ENCODE data around the gene TAF11L14. TPM values are rescaled to one million over a fixed set of nuclear protein-coding genes. Genes with fewer than 3 reads are reported as not detected.
"Not testable (repeated sequence)": the region's sequence is repeated elsewhere in the genome, so short reads cannot be mapped to it uniquely, and the experiment has no call there.

Gene TAF11L14
- total RNA-seq, 1 donor from 2014 or later, result not detected

DNA sequence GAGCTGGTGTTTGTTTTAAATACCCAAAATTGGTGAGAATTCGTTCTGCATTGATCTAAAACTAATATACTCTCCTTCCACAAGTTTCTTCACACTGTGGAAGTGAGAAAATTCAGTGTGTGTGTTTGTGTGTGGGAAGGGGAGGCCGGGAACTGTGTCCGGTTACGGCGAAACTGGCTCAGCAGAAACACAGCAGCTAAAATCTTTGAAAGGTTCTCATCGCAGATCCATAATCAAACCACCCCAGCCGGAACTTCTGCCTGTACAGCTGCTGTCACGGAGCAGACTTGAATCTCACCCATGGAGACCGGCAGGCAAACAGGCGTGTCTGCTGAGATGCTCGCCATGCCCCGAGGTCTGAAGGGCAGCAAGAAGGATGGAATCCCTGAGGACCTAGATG lies 2.5 kb upstream of the TAF11L14 start, which contains the start of gene TAF11L13:
TSS of gene TAF11L13 (plus strand) at position 301 of the 400 bp plus-strand sequence.
- H3K36me3 Mint-ChIP-seq (ENCODE audit: low read depth); H3K4me3 Mint-ChIP-seq; H3K27me3 Mint-ChIP-seq (ENCODE audit: insufficient read depth); H3K4me1 Mint-ChIP-seq (ENCODE audit: low read depth); intact Hi-C loops (cut with micrococcal nuclease); DNase-seq (ENCODE audit: low spot score); H3K27ac Mint-ChIP-seq: not testable (repeated sequence)
- H3K9me3 Mint-ChIP-seq, result peaks cover 30% of the 10 kb centered on the region

DNA sequence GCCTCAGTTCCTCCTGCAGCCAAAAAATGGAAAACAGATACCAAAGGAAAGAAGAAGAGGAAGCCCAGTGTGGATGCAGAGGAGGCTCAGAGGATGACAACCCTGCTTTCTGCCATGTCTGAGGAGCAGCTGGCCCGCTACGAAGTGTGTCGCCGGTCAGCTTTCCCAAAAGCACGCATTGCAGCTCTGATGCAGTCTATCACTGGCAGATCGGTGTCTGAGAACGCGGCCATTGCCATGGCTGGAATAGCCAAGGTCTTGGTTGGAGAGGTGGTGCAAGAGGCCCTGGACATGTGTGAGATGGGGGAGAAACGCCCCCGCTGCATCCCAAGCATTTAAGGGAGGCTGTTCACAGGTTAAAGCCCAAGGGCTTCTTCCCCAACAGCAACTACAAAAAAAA lies 15.0 kb downstream of the TAF11L14 start:
- intact Hi-C loops (cut with micrococcal nuclease); H3K27ac Mint-ChIP-seq; H3K4me3 Mint-ChIP-seq; DNase-seq (ENCODE audit: low spot score); H3K27me3 Mint-ChIP-seq (ENCODE audit: insufficient read depth); H3K36me3 Mint-ChIP-seq (ENCODE audit: low read depth); H3K4me1 Mint-ChIP-seq (ENCODE audit: low read depth): not testable (repeated sequence)
- H3K9me3 Mint-ChIP-seq, result peaks cover 28% of the 10 kb centered on the region

DNA sequence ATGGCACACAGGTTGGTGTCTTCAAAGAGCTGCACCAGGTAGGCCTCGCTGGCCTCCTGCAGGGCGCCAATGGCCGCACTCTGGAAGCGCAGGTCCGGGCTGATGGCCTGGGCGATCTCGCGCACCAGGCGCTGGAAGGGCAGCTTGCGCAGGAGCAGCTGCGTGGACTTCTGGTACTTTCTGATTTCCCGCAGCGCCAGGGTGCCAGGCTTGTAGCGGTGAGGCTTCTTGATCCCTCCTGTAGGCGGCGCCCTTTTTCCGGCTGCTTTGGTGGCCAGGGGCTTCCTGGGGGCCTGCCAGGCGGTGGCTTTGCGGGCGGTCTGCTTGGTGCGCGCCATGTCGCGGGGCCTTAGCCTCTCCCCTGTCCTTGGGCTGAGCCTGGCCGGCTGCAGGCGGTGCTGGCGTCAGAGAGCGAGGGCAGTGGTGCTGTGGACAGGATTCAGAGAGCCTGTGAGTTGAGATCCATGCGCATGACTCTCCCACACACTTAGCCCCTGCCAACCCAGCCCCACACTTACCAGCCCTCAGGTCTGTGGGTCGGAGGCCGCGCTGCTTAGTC lies 21.0 kb downstream of the TAF11L14 start:
- intact Hi-C loops (cut with micrococcal nuclease); H3K4me3 Mint-ChIP-seq; H3K27me3 Mint-ChIP-seq (ENCODE audit: insufficient read depth); H3K36me3 Mint-ChIP-seq (ENCODE audit: low read depth); H3K27ac Mint-ChIP-seq; H3K4me1 Mint-ChIP-seq (ENCODE audit: low read depth); DNase-seq (ENCODE audit: low spot score): not testable (repeated sequence)
- H3K9me3 Mint-ChIP-seq, result peaks cover 25% of the 10 kb centered on the region

DNA sequence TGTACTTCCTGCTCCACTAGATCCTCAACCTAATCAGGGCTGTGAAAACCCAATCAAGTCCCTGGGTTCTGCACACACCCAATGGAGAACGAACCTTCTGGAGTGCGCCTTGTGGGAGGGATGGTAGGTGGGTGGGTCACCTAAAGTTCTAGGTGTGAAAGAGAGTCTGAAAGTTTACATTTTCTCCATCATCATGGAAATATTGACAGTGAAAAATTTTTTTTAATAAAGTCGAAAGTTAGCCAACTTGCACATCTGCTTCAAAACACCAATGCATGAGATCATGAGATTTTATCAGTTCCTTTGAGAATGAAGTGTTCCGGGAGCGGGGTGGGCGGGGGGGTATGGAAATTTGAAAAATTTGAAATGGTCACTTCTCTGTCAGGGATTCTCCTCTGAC lies 21.7 kb downstream of the TAF11L14 start:
- H3K36me3 Mint-ChIP-seq (ENCODE audit: low read depth), result no peaks in the 10 kb centered on the region
- intact Hi-C loops (cut with micrococcal nuclease), result no loop called here
- no peaks in the 10 kb centered on the region for H3K4me1 Mint-ChIP-seq (ENCODE audit: low read depth)
- H3K9me3 Mint-ChIP-seq, result peaks cover 30% of the 10 kb centered on the region
- DNase-seq (ENCODE audit: low spot score), result no peak
- H3K27me3 Mint-ChIP-seq (ENCODE audit: insufficient read depth), result no peaks in the 10 kb centered on the region
- no peak overlapping the region for H3K27ac Mint-ChIP-seq
- H3K4me3 Mint-ChIP-seq, result no peak overlapping the region

DNA sequence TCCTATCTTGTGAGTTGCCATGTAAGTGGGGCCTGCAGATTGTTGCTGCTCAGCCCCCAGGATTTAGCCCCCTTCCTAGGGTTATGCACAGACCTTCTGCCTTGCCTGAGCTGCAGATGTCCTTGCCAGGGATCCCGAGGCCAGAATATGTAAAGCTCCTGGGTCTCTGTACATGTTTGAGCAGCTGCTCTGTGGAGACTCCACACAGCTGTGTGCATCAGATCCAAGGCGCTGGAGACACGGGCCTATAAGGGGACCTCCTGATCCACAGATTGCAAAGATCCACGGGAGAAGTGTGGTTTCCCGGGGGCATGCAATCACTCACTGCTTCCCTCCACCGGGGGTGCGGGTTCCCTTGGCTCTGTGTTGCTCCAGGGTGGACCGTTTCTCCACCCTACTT lies 28.9 kb downstream of the TAF11L14 start:
- no peak overlapping the region for H3K4me3 Mint-ChIP-seq
- intact Hi-C loops (cut with micrococcal nuclease), result no loop called here
- peaks cover 39% of the 10 kb centered on the region for H3K9me3 Mint-ChIP-seq
- no peak for DNase-seq (ENCODE audit: low spot score)
- no peaks in the 10 kb centered on the region for H3K4me1 Mint-ChIP-seq (ENCODE audit: low read depth)
- no peak overlapping the region for H3K27ac Mint-ChIP-seq
- H3K36me3 Mint-ChIP-seq (ENCODE audit: low read depth), result no peaks in the 10 kb centered on the region
- H3K27me3 Mint-ChIP-seq (ENCODE audit: insufficient read depth), result no peaks in the 10 kb centered on the region

DNA sequence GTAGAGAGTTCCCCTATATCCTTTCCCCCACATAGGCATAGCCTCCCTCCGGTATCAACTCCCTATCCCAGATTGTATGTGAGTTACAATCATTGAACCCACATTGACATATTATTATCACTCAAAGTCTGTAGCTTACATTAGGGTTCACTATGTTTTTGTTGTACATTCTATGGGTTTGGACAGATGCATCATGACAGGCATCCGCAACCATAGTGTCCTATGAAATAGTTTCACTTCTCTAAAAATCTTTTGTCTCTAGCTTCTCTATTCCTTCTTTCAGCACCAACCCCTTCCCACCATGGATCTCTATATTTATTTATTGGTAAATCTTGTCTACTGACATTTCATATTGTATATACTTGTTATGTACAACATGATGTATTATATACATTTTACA lies 31.6 kb downstream of the TAF11L14 start:
- Mint-ChIP-seq H3K27me3 (ENCODE audit: insufficient read depth) (no peaks in the 10 kb centered on the region), H3K36me3 (ENCODE audit: low read depth) (no peaks in the 10 kb centered on the region), H3K4me3 (no peak overlapping the region), H3K4me1 (ENCODE audit: low read depth) (no peaks in the 10 kb centered on the region), H3K27ac (no peak overlapping the region), H3K9me3 (peaks cover 37% of the 10 kb centered on the region)
- DNase-seq (ENCODE audit: low spot score), result no peak
- intact Hi-C loops (cut with micrococcal nuclease), result no loop called here

DNA sequence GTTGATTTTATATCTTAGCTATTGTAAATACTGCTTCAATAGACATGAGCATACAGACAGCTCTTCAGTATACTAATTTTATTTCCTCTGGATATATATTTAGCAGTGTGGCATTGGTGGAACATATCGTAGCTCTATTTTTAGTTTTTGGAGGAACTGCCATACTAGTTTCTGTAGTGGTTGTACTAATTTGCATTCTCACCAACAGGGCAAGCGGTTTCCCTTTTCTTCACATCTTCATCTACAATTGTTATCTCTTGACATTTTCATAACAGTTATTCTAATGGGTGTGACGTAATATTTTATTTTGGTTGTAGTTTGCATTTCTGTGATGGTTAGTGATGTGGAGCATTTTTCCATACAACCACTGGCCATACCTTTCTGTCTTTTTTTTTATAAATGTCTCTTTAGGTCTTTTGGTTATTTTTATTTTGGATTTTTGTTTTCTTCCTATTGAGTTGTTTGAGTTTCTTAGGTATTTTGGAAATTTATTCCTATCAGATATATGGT lies 32.5 kb downstream of the TAF11L14 start:
- Mint-ChIP-seq H3K27ac (no peak overlapping the region), H3K9me3 (peaks cover 38% of the 10 kb centered on the region)

DNA sequence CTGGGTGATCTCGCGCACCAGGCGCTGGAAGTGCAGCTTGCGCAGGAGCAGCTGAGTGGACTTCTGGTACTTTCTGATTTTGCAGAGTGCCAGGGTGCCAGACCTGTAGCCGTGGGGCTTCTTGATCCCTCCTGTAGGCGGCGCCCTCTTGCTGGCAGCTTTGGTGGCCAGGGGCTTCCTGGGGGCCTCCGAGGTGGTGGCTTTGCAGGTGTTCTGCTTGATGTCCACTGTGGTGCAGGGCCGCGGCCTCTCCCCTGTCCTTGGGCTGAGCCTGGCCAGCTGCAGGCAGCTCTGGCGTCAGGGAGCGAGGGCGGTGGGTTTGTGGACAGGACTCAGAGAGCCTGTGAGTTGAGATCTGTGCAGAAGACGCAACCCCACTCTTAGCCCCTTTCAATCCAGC lies 36.1 kb downstream of the TAF11L14 start:
- DNase-seq (ENCODE audit: low spot score), result no peak
- intact Hi-C loops (cut with micrococcal nuclease), result no loop called here
- Mint-ChIP-seq H3K9me3 (peaks cover 44% of the 10 kb centered on the region), H3K4me3 (no peak overlapping the region), H3K27ac (no peak overlapping the region), H3K36me3 (ENCODE audit: low read depth) (no peaks in the 10 kb centered on the region), H3K4me1 (ENCODE audit: low read depth) (no peaks in the 10 kb centered on the region), H3K27me3 (ENCODE audit: insufficient read depth) (no peaks in the 10 kb centered on the region)

More for the DNA sequence above, 32.5 kb downstream of the TAF11L14 start:
- H3K36me3 Mint-ChIP-seq (ENCODE audit: low read depth), result no peaks in the 10 kb centered on the region
- no peaks in the 10 kb centered on the region for H3K4me1 Mint-ChIP-seq (ENCODE audit: low read depth)
- H3K27me3 Mint-ChIP-seq (ENCODE audit: insufficient read depth), result no peaks in the 10 kb centered on the region
- no peak for DNase-seq (ENCODE audit: low spot score)
- H3K4me3 Mint-ChIP-seq, result no peak overlapping the region
- intact Hi-C loops (cut with micrococcal nuclease), result no loop called here

DNA sequence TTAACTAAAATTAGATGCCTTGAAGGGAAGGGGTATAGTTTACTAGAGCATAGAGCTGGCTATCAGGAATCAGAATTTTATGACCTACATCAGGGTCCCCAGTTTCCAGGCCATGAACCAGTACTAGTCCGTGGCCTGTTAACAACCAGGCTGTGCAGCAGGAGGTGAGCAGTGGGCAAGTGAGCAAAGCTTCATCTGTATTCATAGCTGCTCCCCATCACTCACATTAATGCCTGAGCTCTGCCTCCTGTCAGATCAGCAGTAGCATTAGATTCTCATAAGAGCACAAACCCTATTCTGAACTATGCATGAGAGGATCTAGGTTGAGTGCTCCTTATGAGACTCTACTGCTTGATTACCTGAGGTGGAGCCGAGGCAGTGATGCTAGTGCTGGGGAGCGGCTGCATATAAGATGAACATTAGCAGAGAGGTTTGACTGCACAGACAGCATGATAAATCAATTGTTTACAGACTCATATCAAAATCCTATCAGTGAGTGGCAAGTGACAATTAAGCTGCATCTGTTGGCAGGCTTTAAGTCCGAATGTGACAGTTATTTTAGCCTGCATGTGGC lies 44.6 kb downstream of the TAF11L14 start:
- Mint-ChIP-seq H3K27me3 (ENCODE audit: insufficient read depth) (no peaks in the 10 kb centered on the region), H3K9me3 (peaks cover 18% of the 10 kb centered on the region), H3K4me3 (no peak overlapping the region), H3K4me1 (ENCODE audit: low read depth) (no peaks in the 10 kb centered on the region), H3K27ac (no peak overlapping the region), H3K36me3 (ENCODE audit: low read depth) (no peaks in the 10 kb centered on the region)
- no peak for DNase-seq (ENCODE audit: low spot score)
- intact Hi-C loops (cut with micrococcal nuclease), result no loop called here

DNA sequence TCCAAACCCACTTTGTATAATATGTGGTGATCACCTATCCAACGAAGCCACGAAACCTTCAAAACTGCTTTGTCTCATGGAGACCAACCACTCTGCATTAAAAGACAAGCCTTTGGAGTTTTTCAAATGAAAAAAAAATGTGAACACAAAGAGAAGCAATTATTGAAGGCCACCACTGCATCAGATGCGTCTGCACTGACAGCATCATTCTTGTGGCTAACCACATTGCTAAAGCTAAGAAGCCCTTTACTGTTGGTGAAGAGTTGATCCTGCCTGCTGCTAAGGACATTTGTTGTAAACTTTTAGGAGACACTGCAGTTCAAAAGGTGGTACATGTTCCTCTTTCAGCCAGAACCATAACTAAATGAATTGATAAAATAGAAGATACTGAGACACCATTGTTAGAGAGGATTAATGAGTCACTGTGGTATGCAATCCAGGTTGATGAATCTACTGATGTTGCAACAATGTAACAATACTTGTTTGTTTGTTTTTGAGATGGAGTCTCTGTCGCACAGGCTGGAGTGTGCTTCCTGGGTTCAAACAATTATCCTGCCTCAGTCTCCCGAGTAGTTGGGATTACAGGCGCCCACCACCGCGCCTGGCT lies 45.4 kb downstream of the TAF11L14 start:
- peaks cover 15% of the 10 kb centered on the region for H3K9me3 Mint-ChIP-seq
- no peaks in the 10 kb centered on the region for H3K27me3 Mint-ChIP-seq (ENCODE audit: insufficient read depth)
- H3K36me3 Mint-ChIP-seq (ENCODE audit: low read depth), result no peaks in the 10 kb centered on the region
- H3K27ac Mint-ChIP-seq, result no peak overlapping the region
- intact Hi-C loops (cut with micrococcal nuclease), result no loop called here
- no peaks in the 10 kb centered on the region for H3K4me1 Mint-ChIP-seq (ENCODE audit: low read depth)
- no peak for DNase-seq (ENCODE audit: low spot score)
- H3K4me3 Mint-ChIP-seq, result no peak overlapping the region

DNA sequence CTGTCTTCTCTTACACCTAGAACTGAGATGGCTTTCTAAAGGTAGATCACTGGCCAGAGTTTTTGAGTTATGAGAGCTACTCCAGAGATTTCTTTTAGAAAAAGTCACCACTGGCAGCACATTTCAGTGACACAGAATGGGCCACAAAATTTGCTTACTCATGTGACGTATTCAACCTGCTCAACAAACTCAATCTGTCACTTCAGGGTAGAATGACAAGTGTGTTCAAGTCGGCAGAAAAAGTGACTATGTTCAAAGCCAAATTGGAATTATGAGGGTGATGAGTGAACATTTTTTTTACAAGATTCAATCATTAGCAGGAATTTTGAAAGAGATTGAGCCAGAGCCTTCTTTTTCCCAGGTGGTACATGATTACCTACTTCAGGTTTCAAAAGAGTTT lies 46.5 kb downstream of the TAF11L14 start:
- intact Hi-C loops (cut with micrococcal nuclease), result no loop called here
- Mint-ChIP-seq H3K4me3 (no peak overlapping the region), H3K9me3 (peaks cover 11% of the 10 kb centered on the region), H3K27ac (no peak overlapping the region), H3K4me1 (ENCODE audit: low read depth) (no peaks in the 10 kb centered on the region), H3K27me3 (ENCODE audit: insufficient read depth) (no peaks in the 10 kb centered on the region), H3K36me3 (ENCODE audit: low read depth) (no peaks in the 10 kb centered on the region)
- DNase-seq (ENCODE audit: low spot score), result no peak

All from activated T-helper 1 cell treated with anti-CD3 and anti-CD28 coated beads, Interleukin-12 subunit alpha, Interleukin-12 subunit beta, Interleukin-2, Interleukin-4 antibody, amounts not matched to agents 30 ng/mL and 10 ng/mL and 1 ng/mL, durations not matched to agents 14 hours and 24 hours and 36 hours (primary cell).